ENCODE measurements around the gene DGAT2. TPM values are rescaled to one million over a fixed set of nuclear protein-coding genes. Genes with fewer than 3 reads are reported as not detected.

Gene DGAT2
- total RNA-seq, 1 donor from 2014 or later: 6.2 TPM

DNA sequence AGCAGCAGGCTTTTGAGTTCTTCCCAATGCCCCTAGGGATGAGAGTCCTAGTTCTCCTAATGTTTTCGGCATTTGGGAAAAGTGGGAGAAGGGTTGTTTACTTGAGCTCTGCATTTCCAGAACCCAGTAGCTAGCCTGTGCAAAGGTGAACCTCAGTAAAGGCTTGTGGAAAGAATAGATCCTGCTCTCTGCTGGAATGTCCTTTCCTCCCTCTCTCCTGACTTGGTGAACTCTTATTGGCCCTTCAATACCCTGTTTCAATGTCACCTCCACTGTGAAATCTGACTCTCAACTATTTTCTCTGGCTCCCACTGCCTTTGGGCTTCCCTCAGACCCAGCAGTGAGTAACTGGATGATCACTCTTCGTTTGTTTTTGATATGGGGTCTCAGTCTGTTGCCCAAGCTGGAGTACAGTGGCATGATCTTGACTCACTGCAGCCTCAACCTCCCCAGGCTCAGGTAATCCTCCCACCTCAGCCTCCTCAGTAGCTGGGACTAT lies 44.0 kb downstream of the DGAT2 start:
- Histone ChIP-seq H3K4me3 (no peak overlapping the region), H3K27ac (no peak overlapping the region), H3K36me3 (no peaks in the 10 kb centered on the region), H3K9me3 (no peaks in the 10 kb centered on the region), H3K4me1 (peaks cover 21% of the 10 kb centered on the region), H3K27me3 (no peaks in the 10 kb centered on the region)
- no peak for DNase-seq
- no peak for ATAC-seq
- intact Hi-C loops (cut with DNase I): no loop called here
- TF ChIP-seq CTCF (IDR thresholded peaks at IDR 0.05): no peak

- H3K27ac ChIP-seq: peak overlapping the region; percentile 93
- no peak for TF ChIP-seq CTCF (IDR thresholded peaks at IDR 0.05)
- no peak overlapping the region for H3K4me3 ChIP-seq
- DNase-seq (no peak), ATAC-seq (no peak)
- no peaks in the 10 kb centered on the region for H3K27me3 ChIP-seq
- intact Hi-C loops (cut with DNase I): no loop called here
- no peaks in the 10 kb centered on the region for H3K9me3 ChIP-seq
- H3K36me3 ChIP-seq: no peaks in the 10 kb centered on the region
- H3K4me1 ChIP-seq: peaks cover 26% of the 10 kb centered on the region
These were observed 44.5 kb downstream of the DGAT2 start for GRCh38 chr11:75813124-75813523.

- peaks cover 29% of the 10 kb centered on the region for H3K4me1 ChIP-seq
- TF ChIP-seq CTCF (IDR thresholded peaks at IDR 0.05): no peak
- H3K27ac ChIP-seq: peak overlapping the region; percentile 93
- H3K9me3 ChIP-seq: no peaks in the 10 kb centered on the region
- H3K4me3 ChIP-seq: peak overlapping the region; percentile 95
- intact Hi-C loops (cut with DNase I): no loop called here
- no peaks in the 10 kb centered on the region for H3K27me3 ChIP-seq
- H3K36me3 ChIP-seq: no peaks in the 10 kb centered on the region
- ATAC-seq: no peak
- DNase-seq: no peak
These were observed 45.1 kb downstream of the DGAT2 start for GRCh38 chr11:75813622-75814039.

DNA sequence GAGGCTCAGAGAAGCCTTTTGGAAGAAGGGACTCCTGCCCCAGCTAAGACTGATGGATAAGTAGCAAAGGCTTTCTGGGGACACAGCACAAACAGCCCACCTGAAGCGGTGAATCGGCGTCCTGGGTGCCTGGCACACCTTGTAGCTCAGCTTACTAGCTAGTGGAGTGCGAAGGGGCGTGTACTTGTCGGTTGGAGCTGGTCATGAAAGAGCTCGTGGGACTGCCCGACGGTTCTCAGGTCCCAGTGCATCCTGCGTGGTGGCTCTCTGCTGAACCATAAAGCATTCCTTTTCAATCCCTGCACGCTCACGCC lies 45.7 kb downstream of the DGAT2 start:
- H3K27ac ChIP-seq: peak overlapping the region; percentile 93
- intact Hi-C loops (cut with DNase I): no loop called here
- peak overlapping the region; percentile 95 for H3K4me3 ChIP-seq
- TF ChIP-seq CTCF (IDR thresholded peaks at IDR 0.05): no peak
- DNase-seq (no peak), ATAC-seq (peak; percentile 55)
- no peaks in the 10 kb centered on the region for H3K9me3 ChIP-seq
- H3K36me3 ChIP-seq: no peaks in the 10 kb centered on the region
- peaks cover 36% of the 10 kb centered on the region for H3K4me1 ChIP-seq
- no peaks in the 10 kb centered on the region for H3K27me3 ChIP-seq

- DNase-seq: peak; percentile 98
- peaks cover 37% of the 10 kb centered on the region for H3K4me1 ChIP-seq
- no peaks in the 10 kb centered on the region for H3K27me3 ChIP-seq
- peak; percentile 96 for ATAC-seq
- intact Hi-C loops (cut with DNase I): no loop called here
- H3K4me3 ChIP-seq: peak within 1 kb of the TSS; percentile 95
- peak within 1 kb of the TSS; percentile 93 for H3K27ac ChIP-seq
- no peaks in the 10 kb centered on the region for H3K9me3 ChIP-seq
- H3K36me3 ChIP-seq: no peaks in the 10 kb centered on the region
- peak; percentile 33 for TF ChIP-seq CTCF (IDR thresholded peaks at IDR 0.05)
These were observed 46.2 kb downstream of the DGAT2 start, which contains the start of gene UVRAG for GRCh38 chr11:75814677-75815344. UVRAG (plus strand) TSS chr11:75815210; CDS start chr11:75815408, 198 bp downstream.

Data from upper lobe of right lung (tissue), 1 donor.